HG03025 (cell line): ENCODE data around the gene PAM16.
A peak's percentile ranks its signal among the peaks of the same experiment; 100 is the strongest.

Experiments used
- ATAC-seq: cut with Tn5 transposase; IDR thresholded peaks from one replicate; pipeline ENCODE4 v1.9.1; 2021; ENCODE audit warnings: mild to moderate bottlenecking, moderate library complexity; ENCODE audit not compliant: unreplicated experiment, low FRiP score

PAM16 gene

GRCh38 chr16:4307215-4308037 lies 43.7 kb downstream of the PAM16 start:
- ATAC-seq = peak; percentile 82

GRCh38 chr16:4306470-4307214 lies 44.5 kb downstream of the PAM16 start:
- ATAC-seq = no peak

GRCh38 chr16:4303973-4304372 lies 47.1 kb downstream of the PAM16 start:
- ATAC-seq = no peak

GRCh38 chr16:4301968-4302367 lies 49.2 kb downstream of the PAM16 start:
- ATAC-seq = no peak

GRCh38 chr16:4301177-4301576 lies 49.9 kb downstream of the PAM16 start:
- no peak for ATAC-seq

- ATAC-seq = no peak
These were observed 52.2 kb downstream of the PAM16 start for GRCh38 chr16:4298761-4299522.

- ATAC-seq = no peak
These were observed 53.6 kb downstream of the PAM16 start for GRCh38 chr16:4297480-4297879.

GRCh38 chr16:4295581-4295980 lies 55.5 kb downstream of the PAM16 start:
- ATAC-seq = no peak

- no peak for ATAC-seq
These were observed 57.2 kb downstream of the PAM16 start for GRCh38 chr16:4293822-4294457.

GRCh38 chr16:4293181-4293716 lies 57.9 kb downstream of the PAM16 start:
- ATAC-seq = no peak

- ATAC-seq = no peak
These were observed 59.4 kb downstream of the PAM16 start for GRCh38 chr16:4291699-4292098.
